BLaER1 treated with 17β-estradiol and CSF1 and Interleukin-3, amounts not matched to agents 10 nM and 100 nM (cell line): ENCODE measurements around the gene DNAJA4.
"Not testable (repeated sequence)": the region's sequence is repeated elsewhere in the genome, so short reads cannot be mapped to it uniquely, and the experiment has no call there.

Experiments used
- H3K27ac ChIP-seq, 11 experiments: shearing (Covaris generic); formaldehyde crosslinking; 2 replicates each; pipeline ENCODE4 v1.8.1; 2022
- H3K27me3 ChIP-seq, 11 experiments: shearing (Covaris generic); formaldehyde crosslinking; 2 replicates each; pipeline ENCODE4 v1.8.1; 2022
- H3K36me3 ChIP-seq, 11 experiments: shearing (Covaris generic); formaldehyde crosslinking; 2 replicates each; pipeline ENCODE4 v1.8.1; 2022
- H3K4me1 ChIP-seq, 10 experiments: shearing (Covaris generic); formaldehyde crosslinking; 2 replicates each; pipeline ENCODE4 v1.8.1; 2022
- H3K4me2 ChIP-seq, 11 experiments: shearing (Covaris generic); formaldehyde crosslinking; 2 replicates each; pipeline ENCODE4 v1.8.1; 2022
- H3K4me3 ChIP-seq, 10 experiments: shearing (Covaris generic); formaldehyde crosslinking; 2 replicates each; pipeline ENCODE4 v1.8.1; 2022
- H3K9ac ChIP-seq, 11 experiments: shearing (Covaris generic); formaldehyde crosslinking; 2 replicates each; pipeline ENCODE4 v1.8.1; 2022
- H3K9me3 ChIP-seq, 11 experiments: shearing (Covaris generic); formaldehyde crosslinking; replicated peaks in 1 of 11; 2 replicates each; pipeline ENCODE4 v1.8.1; 2022
- H4K20me1 ChIP-seq, 11 experiments: shearing (Covaris generic); formaldehyde crosslinking; 2 replicates each; pipeline ENCODE4 v1.8.1; 2022
- Cebpa-rat ChIP-seq, 11 experiments: shearing (Covaris generic); IDR thresholded peaks; 2 replicates each; pipeline ENCODE4 v1.8.1; 2022

Gene DNAJA4

GRCh38 chr15:78243058-78243457, 21.3 kb upstream of the DNAJA4 start:
- no peaks in the 10 kb centered on the region; a peak in 1 of 22 replicates for H4K20me1 ChIP-seq
- no peak for TF ChIP-seq Cebpa-rat (IDR thresholded peaks at IDR 0.05)
- H3K9ac ChIP-seq: 0 out of 22 replicates have a peak overlapping the region, but pooled peaks of 1 of the 11 experiments have one; percentile 3
- peak overlapping the region in 4 of 11 experiments; percentile 21 to 49 (median 40); a peak in 5 of 22 replicates for H3K4me2 ChIP-seq
- no peaks in the 10 kb centered on the region for H3K9me3 ChIP-seq
- no peaks in the 10 kb centered on the region for H3K36me3 ChIP-seq
- H3K27ac ChIP-seq: no peak overlapping the region
- H3K4me3 ChIP-seq: no peak overlapping the region
- H3K4me1 ChIP-seq: peaks cover 0 to 20% (median 14%) of the 10 kb centered on the region in 10 experiments; a peak in 13 of 20 replicates
- H3K27me3 ChIP-seq: no peaks in the 10 kb centered on the region

- Histone ChIP-seq H3K4me2 (peak overlapping the region in 7 of 11 experiments; percentile 11 to 49 (median 28); a peak in 10 of 22 replicates), H3K27me3 (no peaks in the 10 kb centered on the region), H3K9ac (0 out of 22 replicates have a peak overlapping the region, but pooled peaks of 2 of the 11 experiments have one; percentile 3 to 22), H4K20me1 (no peaks in the 10 kb centered on the region; a peak in 1 of 22 replicates), H3K27ac (no peak overlapping the region; a peak in 1 of 22 replicates), H3K4me3 (no peak overlapping the region), H3K4me1 (peaks cover 0 to 20% (median 14%) of the 10 kb centered on the region in 10 experiments; a peak in 13 of 20 replicates), H3K9me3 (no peaks in the 10 kb centered on the region), H3K36me3 (no peaks in the 10 kb centered on the region)
- no peak for TF ChIP-seq Cebpa-rat (IDR thresholded peaks at IDR 0.05)
Measured at GRCh38 chr15:78243491-78243941, 20.8 kb upstream of the DNAJA4 start.

DNA sequence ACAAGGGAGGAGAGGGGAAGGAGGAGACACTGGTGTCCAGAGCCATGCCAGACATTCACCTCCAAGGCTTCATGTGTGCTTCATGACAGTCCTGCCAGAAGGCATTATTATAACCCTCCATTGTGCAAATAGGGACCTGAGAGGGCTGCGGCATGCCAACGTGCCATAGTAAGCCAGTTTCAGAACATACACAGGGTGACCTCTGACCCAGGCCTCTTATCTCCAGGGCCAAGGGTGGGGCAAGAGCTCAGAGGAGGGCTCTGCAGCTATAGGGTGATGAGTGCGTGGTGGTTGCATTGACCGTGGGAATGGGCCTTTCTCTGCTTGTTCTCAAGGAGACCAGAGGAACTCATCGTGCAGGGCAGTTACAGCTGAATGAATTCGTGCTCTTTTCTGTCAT, 20.3 kb upstream of the DNAJA4 start:
- Histone ChIP-seq H3K36me3 (no peaks in the 10 kb centered on the region), H3K4me2 (peak overlapping the region in 5 of 11 experiments; percentile 21 to 49 (median 32); a peak in 5 of 22 replicates), H4K20me1 (no peaks in the 10 kb centered on the region; a peak in 1 of 22 replicates), H3K9ac (0 out of 22 replicates have a peak overlapping the region, but pooled peaks of 1 of the 11 experiments have one; percentile 22), H3K4me3 (no peak overlapping the region), H3K4me1 (peaks cover 0 to 20% (median 14%) of the 10 kb centered on the region in 10 experiments; a peak in 13 of 20 replicates), H3K9me3 (no peaks in the 10 kb centered on the region), H3K27ac (no peak overlapping the region; a peak in 1 of 22 replicates), H3K27me3 (no peaks in the 10 kb centered on the region)
- TF ChIP-seq Cebpa-rat (IDR thresholded peaks at IDR 0.05): no peak

DNA sequence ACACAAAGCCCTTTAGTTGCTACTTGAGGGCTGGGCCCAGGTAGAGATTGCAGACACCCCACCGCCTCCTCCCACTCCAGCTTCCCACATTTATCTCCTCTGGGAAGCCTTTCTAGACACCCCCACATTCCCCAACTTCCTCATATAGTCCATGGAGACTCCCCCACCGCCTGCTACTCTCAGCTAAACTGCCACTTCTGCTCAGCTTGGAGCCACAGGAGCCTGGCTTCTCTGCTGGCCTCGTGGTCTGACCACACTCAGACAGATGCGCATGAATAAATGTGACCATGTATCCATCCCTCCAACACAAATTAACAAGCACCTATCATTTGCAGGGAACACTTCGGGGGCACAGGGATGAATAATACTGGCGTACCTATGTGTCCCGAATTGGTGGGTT, 19.5 kb upstream of the DNAJA4 start:
- H3K27ac ChIP-seq: no peak overlapping the region
- no peak for TF ChIP-seq Cebpa-rat (IDR thresholded peaks at IDR 0.05)
- H3K9ac ChIP-seq: no peak overlapping the region

GRCh38 chr15:78245392-78245791, 19.0 kb upstream of the DNAJA4 start:
- not testable (repeated sequence) for H4K20me1 ChIP-seq, H3K27ac ChIP-seq, H3K4me2 ChIP-seq, H3K9me3 ChIP-seq, H3K27me3 ChIP-seq, H3K4me3 ChIP-seq, H3K9ac ChIP-seq, H3K36me3 ChIP-seq
- peaks cover 0 to 20% (median 14%) of the 10 kb centered on the region in 10 experiments; a peak in 13 of 20 replicates for H3K4me1 ChIP-seq

More for the DNA sequence above, 19.5 kb upstream of the DNAJA4 start:
- H3K27me3 ChIP-seq: no peaks in the 10 kb centered on the region
- no peak overlapping the region for H3K4me3 ChIP-seq
- no peaks in the 10 kb centered on the region for H3K36me3 ChIP-seq
- no peaks in the 10 kb centered on the region for H3K9me3 ChIP-seq
- H3K4me2 ChIP-seq: peak overlapping the region in 2 of 11 experiments; percentile 2 to 19; a peak in 1 of 22 replicates
- H3K4me1 ChIP-seq: peaks cover 0 to 20% (median 14%) of the 10 kb centered on the region in 10 experiments; a peak in 13 of 20 replicates
- H4K20me1 ChIP-seq: no peaks in the 10 kb centered on the region; a peak in 1 of 22 replicates

DNA sequence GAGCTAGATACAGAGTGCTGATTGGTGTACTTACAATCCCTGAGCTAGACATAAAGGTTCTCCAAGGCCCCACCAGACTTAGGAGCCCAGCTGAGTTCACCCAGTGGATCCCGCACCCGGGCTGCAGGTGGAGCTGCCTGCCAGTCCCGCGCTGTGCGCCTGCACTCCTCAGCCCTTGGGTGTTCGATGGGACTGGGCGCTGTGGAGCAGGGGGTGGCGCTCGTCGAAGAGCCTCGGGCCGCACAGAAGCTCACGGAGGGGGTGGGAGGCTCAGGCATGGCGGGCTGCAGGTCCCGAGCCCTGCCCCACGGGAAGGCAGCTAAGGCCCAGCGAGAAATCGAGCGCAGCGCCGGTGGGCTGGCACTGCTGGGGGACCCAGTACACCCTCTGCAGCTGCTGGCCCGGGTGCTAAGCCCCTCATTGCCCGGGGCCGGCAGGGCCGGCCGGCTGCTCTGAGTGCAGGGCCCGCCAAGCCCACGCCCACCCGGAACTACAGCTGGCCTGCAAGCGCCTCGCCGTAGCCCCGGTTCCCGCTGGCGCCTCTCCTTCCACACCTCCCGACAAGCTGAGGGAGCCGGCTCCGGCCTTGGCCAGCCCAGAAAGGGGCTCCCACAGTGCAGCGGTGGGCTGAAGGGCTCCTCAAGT, 18.3 kb upstream of the DNAJA4 start:
- peaks cover 0 to 20% (median 14%) of the 10 kb centered on the region in 10 experiments; a peak in 13 of 20 replicates for H3K4me1 ChIP-seq
- not testable (repeated sequence) for H4K20me1 ChIP-seq, H3K9me3 ChIP-seq, H3K36me3 ChIP-seq, H3K4me3 ChIP-seq, H3K4me2 ChIP-seq, H3K9ac ChIP-seq, H3K27ac ChIP-seq, H3K27me3 ChIP-seq

DNA sequence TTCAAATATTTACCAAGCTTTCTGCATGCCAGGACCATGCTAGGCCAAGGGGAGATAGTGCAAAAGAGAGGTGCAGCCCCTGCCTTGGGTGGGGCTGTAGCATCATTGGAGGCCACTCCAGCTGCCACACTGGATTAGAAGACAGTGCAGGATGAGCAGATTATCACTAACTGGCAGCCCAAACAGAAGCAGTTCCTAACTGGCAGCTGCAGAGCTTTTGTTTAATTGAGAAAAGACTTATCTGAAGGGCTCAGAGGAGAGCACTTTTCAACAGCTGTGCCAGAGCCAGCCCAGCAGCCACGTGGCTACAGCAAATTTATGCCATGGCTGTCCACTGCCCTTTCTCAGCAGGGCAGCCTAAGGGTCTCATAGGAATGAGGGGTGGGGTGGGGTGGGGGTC, 16.5 kb upstream of the DNAJA4 start:
- TF ChIP-seq Cebpa-rat (IDR thresholded peaks at IDR 0.05): no peak
- Histone ChIP-seq H3K27ac (no peak overlapping the region), H3K27me3 (no peaks in the 10 kb centered on the region), H3K4me2 (no peak overlapping the region), H3K4me3 (no peak overlapping the region), H3K9me3 (no peaks in the 10 kb centered on the region), H3K36me3 (no peaks in the 10 kb centered on the region), H3K4me1 (peaks cover 0 to 20% (median 14%) of the 10 kb centered on the region in 10 experiments; a peak in 13 of 20 replicates), H3K9ac (no peak overlapping the region), H4K20me1 (no peaks in the 10 kb centered on the region)

GRCh38 chr15:78249131-78249530, 15.2 kb upstream of the DNAJA4 start:
- H3K4me3 ChIP-seq: no peak overlapping the region
- TF ChIP-seq Cebpa-rat (IDR thresholded peaks at IDR 0.05): no peak
- H3K9ac ChIP-seq: no peak overlapping the region
- no peaks in the 10 kb centered on the region for H4K20me1 ChIP-seq
- no peaks in the 10 kb centered on the region for H3K9me3 ChIP-seq
- no peak overlapping the region for H3K4me2 ChIP-seq
- no peaks in the 10 kb centered on the region for H3K27me3 ChIP-seq
- peaks cover 0 to 8% (median 6%) of the 10 kb centered on the region in 10 experiments; a peak in 9 of 20 replicates for H3K4me1 ChIP-seq
- no peaks in the 10 kb centered on the region for H3K36me3 ChIP-seq
- H3K27ac ChIP-seq: no peak overlapping the region

GRCh38 chr15:78251136-78251535, 13.2 kb upstream of the DNAJA4 start:
- Histone ChIP-seq H3K4me1 (no peaks in the 10 kb centered on the region), H3K4me3 (no peak overlapping the region), H4K20me1 (no peaks in the 10 kb centered on the region), H3K36me3 (no peaks in the 10 kb centered on the region), H3K9me3 (no peaks in the 10 kb centered on the region), H3K4me2 (no peak overlapping the region), H3K9ac (no peak overlapping the region), H3K27ac (no peak overlapping the region), H3K27me3 (no peaks in the 10 kb centered on the region)
- TF ChIP-seq Cebpa-rat (IDR thresholded peaks at IDR 0.05): no peak
